Mucosa of stomach (tissue), 1 donor: ENCODE results near the gene LAMC1.

Experiments
- H3K27me3 ChIP-seq: one replicate; pipeline ENCODE4 v1.7.0; 2013; ENCODE audit warnings: mild to moderate bottlenecking, low read length; ENCODE audit not compliant: control insufficient read depth, insufficient read depth
- H3K36me3 ChIP-seq: one replicate; pipeline ENCODE4 v1.7.0; 2013; ENCODE audit warnings: low read length; ENCODE audit not compliant: control insufficient read depth, insufficient read depth
- H3K4me1 ChIP-seq: one replicate; pipeline ENCODE4 v1.7.0; 2013; ENCODE audit warnings: mild to moderate bottlenecking, low read length; ENCODE audit not compliant: control insufficient read depth, insufficient read depth
- H3K4me3 ChIP-seq: one replicate; pipeline ENCODE4 v1.7.0; 2013; ENCODE audit warnings: low read length
- H3K9ac ChIP-seq: one replicate; pipeline ENCODE4 v1.7.0; 2013; ENCODE audit warnings: mild to moderate bottlenecking, low read length, moderate library complexity
- H3K9me3 ChIP-seq: one replicate; pipeline ENCODE4 v1.7.0; 2013; ENCODE audit warnings: mild to moderate bottlenecking, low read length, moderate library complexity; ENCODE audit not compliant: control insufficient read depth
- donor health status: Pancreatic carcinoma.

The LAMC1 gene

GRCh38 chr1:183023146-183023600 is at the start of gene LAMC1:
Gene LAMC1 (plus strand): TSS chr1:183023420. CDS start chr1:183023717, 297 bp downstream.
- H3K27me3 ChIP-seq = peaks cover 10% of the 10 kb centered on the region
- peaks cover 13% of the 10 kb centered on the region for H3K4me1 ChIP-seq
- peak within 1 kb of the TSS; percentile 52 for H3K4me3 ChIP-seq
- H3K36me3 ChIP-seq = no peaks in the 10 kb centered on the region
- H3K9me3 ChIP-seq = no peaks in the 10 kb centered on the region
- peak within 1 kb of the TSS; percentile 83 for H3K9ac ChIP-seq

- no peak overlapping the region for H3K4me3 ChIP-seq
- H3K9ac ChIP-seq = no peak overlapping the region
- H3K36me3 ChIP-seq = no peaks in the 10 kb centered on the region
- peaks cover 6% of the 10 kb centered on the region for H3K4me1 ChIP-seq
- no peaks in the 10 kb centered on the region for H3K27me3 ChIP-seq
- H3K9me3 ChIP-seq = no peaks in the 10 kb centered on the region
Measured at GRCh38 chr1:182974506-182975191, 48.6 kb upstream of the LAMC1 start.

GRCh38 chr1:182977480-182977879 is 45.7 kb upstream of the LAMC1 start:
- Histone ChIP-seq H3K27me3 (no peaks in the 10 kb centered on the region), H3K9ac (no peak overlapping the region), H3K9me3 (no peaks in the 10 kb centered on the region), H3K4me1 (no peaks in the 10 kb centered on the region), H3K36me3 (no peaks in the 10 kb centered on the region), H3K4me3 (no peak overlapping the region)

GRCh38 chr1:182978151-182978853 is 44.9 kb upstream of the LAMC1 start:
- no peaks in the 10 kb centered on the region for H3K4me1 ChIP-seq
- H3K9me3 ChIP-seq = no peaks in the 10 kb centered on the region
- H3K9ac ChIP-seq = no peak overlapping the region
- no peak overlapping the region for H3K4me3 ChIP-seq
- no peaks in the 10 kb centered on the region for H3K27me3 ChIP-seq
- no peaks in the 10 kb centered on the region for H3K36me3 ChIP-seq

GRCh38 chr1:182984138-182984537 is 39.1 kb upstream of the LAMC1 start:
- Histone ChIP-seq H3K4me3 (no peak overlapping the region), H3K36me3 (no peaks in the 10 kb centered on the region), H3K9ac (no peak overlapping the region), H3K4me1 (no peaks in the 10 kb centered on the region), H3K9me3 (no peaks in the 10 kb centered on the region), H3K27me3 (no peaks in the 10 kb centered on the region)

GRCh38 chr1:182984621-182985020 is 38.6 kb upstream of the LAMC1 start:
- Histone ChIP-seq H3K27me3 (no peaks in the 10 kb centered on the region), H3K36me3 (no peaks in the 10 kb centered on the region), H3K4me1 (no peaks in the 10 kb centered on the region), H3K9me3 (no peaks in the 10 kb centered on the region), H3K4me3 (no peak overlapping the region), H3K9ac (no peak overlapping the region)

- no peak overlapping the region for H3K4me3 ChIP-seq
- no peaks in the 10 kb centered on the region for H3K27me3 ChIP-seq
- no peaks in the 10 kb centered on the region for H3K9me3 ChIP-seq
- no peaks in the 10 kb centered on the region for H3K36me3 ChIP-seq
- no peak overlapping the region for H3K9ac ChIP-seq
- no peaks in the 10 kb centered on the region for H3K4me1 ChIP-seq
Measured at GRCh38 chr1:182985876-182986275, 37.3 kb upstream of the LAMC1 start.

- Histone ChIP-seq H3K9me3 (no peaks in the 10 kb centered on the region), H3K27me3 (peaks cover 5% of the 10 kb centered on the region), H3K4me3 (no peak overlapping the region)
Measured at GRCh38 chr1:182990413-182991144, 32.6 kb upstream of the LAMC1 start.

GRCh38 chr1:182993746-182994145 is 29.5 kb upstream of the LAMC1 start:
- H3K36me3 ChIP-seq = no peaks in the 10 kb centered on the region
- H3K9me3 ChIP-seq = no peaks in the 10 kb centered on the region
- no peaks in the 10 kb centered on the region for H3K4me1 ChIP-seq

More at GRCh38 chr1:182990413-182991144, 32.6 kb upstream of the LAMC1 start:
- no peaks in the 10 kb centered on the region for H3K36me3 ChIP-seq
- H3K4me1 ChIP-seq = no peaks in the 10 kb centered on the region
- no peak overlapping the region for H3K9ac ChIP-seq

GRCh38 chr1:182995894-182996293 is 27.3 kb upstream of the LAMC1 start:
- Histone ChIP-seq H3K4me3 (no peak overlapping the region), H3K9ac (no peak overlapping the region), H3K27me3 (peaks cover 5% of the 10 kb centered on the region), H3K36me3 (no peaks in the 10 kb centered on the region), H3K9me3 (no peaks in the 10 kb centered on the region), H3K4me1 (no peaks in the 10 kb centered on the region)

More at GRCh38 chr1:182993746-182994145, 29.5 kb upstream of the LAMC1 start:
- Histone ChIP-seq H3K4me3 (no peak overlapping the region), H3K9ac (no peak overlapping the region), H3K27me3 (peaks cover 5% of the 10 kb centered on the region)

- Histone ChIP-seq H3K9ac (no peak overlapping the region), H3K9me3 (no peaks in the 10 kb centered on the region), H3K4me1 (no peaks in the 10 kb centered on the region), H3K4me3 (no peak overlapping the region), H3K27me3 (peaks cover 4% of the 10 kb centered on the region), H3K36me3 (no peaks in the 10 kb centered on the region)
Measured at GRCh38 chr1:182996816-182997215, 26.4 kb upstream of the LAMC1 start.

- no peaks in the 10 kb centered on the region for H3K27me3 ChIP-seq
- H3K36me3 ChIP-seq = no peaks in the 10 kb centered on the region
- H3K9ac ChIP-seq = no peak overlapping the region
- peaks cover 4% of the 10 kb centered on the region for H3K4me1 ChIP-seq
- H3K4me3 ChIP-seq = no peak overlapping the region
- no peaks in the 10 kb centered on the region for H3K9me3 ChIP-seq
Measured at GRCh38 chr1:182998482-182998881, 24.7 kb upstream of the LAMC1 start.
